ACHN (cell line): ENCODE results near the gene EXOC3L1.

Source experiments
- DNase-seq: peaks from one replicate; pipeline ENCODE4 v3.0.0-alpha.2; 2015
- in situ Hi-C: cut with HindIII; loops from 2 replicates; pipeline ENCODE4 v1.10.0; 2017; ENCODE audit warnings: low sequenced_read_pairs, low pct_ligation_motif_present, low pct_unique_long_range_greater_than_20kb

Gene EXOC3L1

DNA sequence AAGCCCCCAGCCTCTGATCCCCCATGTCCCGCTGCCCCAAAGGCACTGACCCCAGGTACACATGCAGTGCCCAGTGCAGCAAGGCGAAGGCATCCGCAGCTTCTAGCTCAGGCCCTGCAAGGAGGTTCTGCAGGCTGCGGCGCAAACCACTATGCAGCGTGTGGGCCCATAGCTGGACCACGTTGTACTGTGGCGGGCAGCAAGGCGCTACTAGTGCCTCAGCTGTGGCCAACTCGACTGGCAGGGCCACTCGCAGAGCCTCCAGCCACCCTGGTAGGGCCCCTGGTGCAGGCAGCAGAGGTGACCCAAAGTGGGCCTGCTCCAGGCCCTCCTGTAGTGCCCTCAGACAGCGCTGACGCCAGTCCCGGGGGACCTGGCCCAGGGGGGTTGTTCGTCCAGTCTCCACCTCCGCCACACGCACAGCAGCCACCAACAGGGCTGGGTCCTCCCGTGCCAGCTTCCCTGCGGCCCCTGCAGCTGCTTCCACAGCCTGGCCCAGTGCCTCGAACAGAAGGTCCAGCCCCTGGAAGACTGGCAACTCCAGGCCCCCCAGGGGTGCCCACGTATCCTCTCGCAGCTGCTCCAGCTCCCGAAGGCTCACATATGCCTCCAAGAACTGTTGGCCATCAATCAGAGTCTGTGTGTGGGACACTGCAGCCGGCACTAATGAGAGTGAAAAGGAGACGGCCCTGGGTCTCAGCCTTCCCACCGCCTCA is 2.6 kb downstream of the EXOC3L1 start:
- in situ Hi-C loops = no loop called here
- DNase-seq = no peak

DNA sequence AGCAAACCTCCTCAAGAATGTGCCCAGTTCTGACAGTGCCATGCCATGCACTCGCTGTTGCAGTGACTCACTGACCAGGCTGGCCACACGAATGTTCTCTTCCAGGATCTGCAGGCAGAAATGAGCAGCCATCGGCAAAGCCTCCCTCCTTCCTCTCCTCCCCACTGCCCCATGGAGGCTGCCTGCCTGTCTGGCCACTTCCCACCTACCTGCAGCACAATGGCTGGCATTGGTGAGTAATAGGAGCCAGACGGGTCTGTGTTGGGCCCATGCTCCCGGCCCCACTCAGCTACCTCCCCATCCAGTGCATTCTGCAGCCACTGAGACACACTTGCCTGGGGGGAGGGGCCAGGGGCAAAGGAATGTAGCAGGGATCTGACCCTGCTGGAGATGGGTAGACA is 3.4 kb downstream of the EXOC3L1 start:
- DNase-seq = peak; percentile 92
- in situ Hi-C loops = no loop called here

DNA sequence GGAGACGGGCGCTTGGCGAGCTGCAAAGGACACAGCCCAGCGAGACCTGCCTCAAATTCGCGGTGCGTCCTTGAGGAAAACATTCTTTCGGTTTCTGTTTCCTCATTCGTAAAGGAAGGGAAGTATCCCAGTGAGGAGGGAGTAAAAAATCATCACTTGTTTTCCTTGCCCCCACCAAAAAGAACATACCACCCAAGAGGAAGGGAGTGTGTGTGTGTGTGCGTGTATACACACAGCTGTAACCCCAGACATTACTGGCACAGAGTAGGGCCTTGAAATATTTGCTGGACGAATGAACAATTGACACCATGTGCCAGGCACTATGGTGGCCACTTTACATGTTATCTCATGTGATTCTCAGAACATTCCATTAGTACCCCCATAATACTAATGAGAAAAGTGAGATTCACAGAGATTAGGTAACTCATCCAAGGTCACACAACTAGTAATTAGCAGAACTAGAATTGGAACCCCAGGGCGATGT is 4.2 kb downstream of the EXOC3L1 start:
- in situ Hi-C loops = no loop called here
- no peak for DNase-seq

DNA sequence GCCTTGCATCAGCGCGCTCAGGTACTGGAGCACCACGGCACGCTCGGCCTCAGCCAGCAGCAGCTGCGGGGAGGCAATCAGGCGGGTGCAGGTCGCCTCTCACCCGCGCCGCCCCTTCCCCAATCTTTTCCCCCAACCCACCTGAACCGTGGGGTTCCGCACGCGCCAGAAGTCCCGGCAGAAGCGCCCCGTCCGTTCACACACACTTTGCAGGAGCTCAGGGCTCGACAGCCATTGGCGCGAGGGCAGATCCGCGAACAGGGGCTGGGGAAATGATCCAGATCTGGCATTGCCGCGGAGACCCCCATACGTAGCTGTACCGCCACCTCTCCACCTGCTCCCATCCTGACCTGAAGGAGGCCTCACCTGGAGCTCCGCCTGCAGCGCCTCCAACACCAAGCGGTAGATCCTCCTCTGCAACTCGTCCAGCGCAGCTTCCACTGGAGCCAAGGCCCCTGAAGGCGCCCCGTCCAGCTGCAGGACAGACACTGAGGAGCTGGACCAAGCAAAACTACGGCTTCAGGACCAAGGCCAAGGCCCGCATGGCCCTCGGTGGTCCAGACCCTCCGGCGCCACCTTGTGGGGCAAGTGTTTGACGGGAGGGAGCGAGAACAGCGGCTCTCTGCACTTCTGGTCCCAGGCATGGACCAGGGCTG is 4.8 kb downstream of the EXOC3L1 start:
- in situ Hi-C loops = no loop called here
- DNase-seq = peak; percentile 98

DNA sequence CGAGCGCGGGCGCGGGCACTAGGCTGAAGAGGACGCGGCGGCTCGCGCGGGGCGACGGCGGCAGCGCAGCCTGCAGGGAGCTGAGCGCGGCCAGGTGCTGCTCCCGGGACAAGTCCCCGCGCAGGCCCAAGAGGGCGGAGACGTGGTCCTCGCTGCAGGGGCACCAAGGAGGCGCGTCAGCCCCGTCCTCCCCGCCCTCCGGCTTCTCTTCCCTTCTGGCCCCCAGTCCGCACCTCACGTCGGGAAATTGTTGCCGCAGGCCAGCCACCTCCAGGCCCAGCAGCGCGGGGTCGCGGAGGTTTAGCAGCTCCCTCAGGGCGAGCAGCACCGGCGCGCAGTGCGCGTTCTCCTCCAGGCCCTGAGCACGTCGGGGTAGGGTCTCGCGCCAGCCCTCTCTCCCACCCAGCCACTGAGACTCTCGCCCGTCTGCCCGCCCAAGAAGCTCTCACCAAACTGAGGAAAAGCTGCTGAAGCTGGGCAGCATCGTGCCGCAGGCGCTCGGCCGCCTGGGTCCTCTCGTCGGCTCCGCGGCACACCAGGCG is 5.4 kb downstream of the EXOC3L1 start:
- DNase-seq = no peak
- in situ Hi-C loops = no loop called here

DNA sequence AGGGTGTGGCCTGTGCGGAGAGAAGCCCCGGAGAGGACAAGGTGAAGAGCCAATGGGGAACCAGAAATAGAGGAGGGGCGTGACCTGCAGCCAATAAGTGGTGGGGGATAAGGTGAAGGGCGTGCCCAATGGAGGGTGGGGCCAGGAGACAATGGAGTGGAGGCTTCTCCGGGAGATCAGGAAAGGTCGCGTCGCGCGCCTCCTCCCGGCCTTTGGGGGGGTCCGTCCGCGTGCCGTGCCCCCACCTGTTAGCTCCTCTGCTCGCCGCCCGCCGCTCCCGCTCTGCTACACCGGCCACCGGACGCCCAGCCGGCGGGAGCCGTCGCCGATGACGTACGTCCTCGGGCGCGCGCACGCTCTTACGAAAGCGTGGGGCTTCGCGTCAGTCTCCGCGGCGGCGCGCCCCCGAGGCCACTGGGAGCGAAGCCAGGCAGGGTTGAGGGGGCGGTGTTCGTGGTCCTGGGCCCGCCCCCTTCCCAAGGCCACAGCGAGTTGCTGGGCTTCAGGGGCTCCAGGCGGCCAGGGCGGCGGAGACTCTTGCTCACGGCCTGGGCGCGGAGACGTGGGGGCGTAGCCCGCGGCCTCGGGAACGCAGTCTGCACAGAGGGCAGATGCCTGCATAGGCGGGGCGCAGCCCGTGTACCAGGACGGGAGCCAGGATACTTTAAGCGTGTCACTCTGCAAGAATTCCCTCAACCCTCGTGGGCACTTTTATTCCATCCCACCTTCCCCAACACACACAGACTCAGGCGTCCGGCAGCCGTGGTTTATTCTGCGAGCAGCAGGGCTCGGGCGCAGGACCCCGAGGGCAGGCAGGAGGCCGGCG is 6.1 kb downstream of the EXOC3L1 start, which contains the start of gene MATCAP1:
Gene MATCAP1, minus strand, starts transcription at position 337 of the 826 bp plus-strand sequence. CDS start 3,353 bp downstream, outside the sequence.
- in situ Hi-C loops = no loop called here
- DNase-seq = peak; percentile 99

DNA sequence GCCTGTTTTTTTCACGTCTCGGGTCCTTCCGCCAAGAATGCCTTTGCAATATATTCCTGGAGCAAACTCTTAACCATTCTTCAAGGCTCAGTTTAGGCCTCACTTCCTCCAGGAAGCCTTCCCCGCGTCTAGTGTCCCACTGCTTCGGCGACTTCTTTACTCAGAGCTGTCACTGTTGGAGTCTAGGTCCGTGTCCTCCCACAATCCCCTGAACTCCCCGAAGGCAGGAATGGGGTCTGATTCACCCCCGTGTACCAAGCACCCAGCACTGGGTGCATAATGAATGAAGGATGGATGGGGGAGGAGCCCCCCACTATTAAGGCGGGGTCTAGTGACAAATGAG is 6.7 kb downstream of the EXOC3L1 start:
- in situ Hi-C loops = no loop called here
- DNase-seq = no peak

DNA sequence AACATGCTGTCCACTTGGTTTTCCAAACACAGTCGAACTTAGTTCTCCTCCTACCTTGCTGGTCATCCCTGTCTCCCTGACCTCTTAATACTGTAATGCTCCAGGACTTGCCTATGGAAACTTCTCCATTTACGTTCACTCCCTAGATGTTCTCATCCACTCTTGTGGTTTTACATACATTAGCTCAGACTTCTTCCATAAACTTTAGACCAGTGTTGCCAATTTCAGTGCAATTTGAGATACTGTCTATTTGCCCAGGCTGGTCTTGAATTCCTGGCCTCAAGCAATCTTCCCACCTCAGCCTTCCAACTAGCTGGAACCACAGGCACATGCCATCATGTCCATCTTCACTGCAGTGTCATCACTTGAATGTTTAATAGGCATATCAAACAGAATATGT is 7.6 kb downstream of the EXOC3L1 start:
- in situ Hi-C loops = no loop called here
- DNase-seq = no peak

DNA sequence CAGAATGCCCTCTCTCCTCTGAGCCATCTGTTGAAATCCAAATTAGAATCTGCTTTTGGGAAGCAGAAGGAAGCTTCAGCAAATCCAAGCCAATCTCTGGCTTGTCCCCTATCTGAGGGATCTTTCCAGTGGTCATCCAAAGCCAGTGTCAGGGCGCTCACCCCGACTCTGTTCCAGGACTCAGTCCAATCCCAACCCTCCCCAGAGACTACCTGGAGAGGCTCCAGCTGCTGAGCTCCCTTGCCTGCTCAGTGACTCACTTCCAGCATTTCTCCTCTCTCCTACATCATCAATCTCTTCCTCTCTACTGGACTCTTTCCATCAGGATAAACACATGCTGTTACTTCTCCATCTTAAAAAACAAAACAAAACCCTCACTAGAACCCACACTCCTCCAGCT is 8.6 kb downstream of the EXOC3L1 start:
- in situ Hi-C loops = no loop called here
- peak; percentile 57 for DNase-seq

DNA sequence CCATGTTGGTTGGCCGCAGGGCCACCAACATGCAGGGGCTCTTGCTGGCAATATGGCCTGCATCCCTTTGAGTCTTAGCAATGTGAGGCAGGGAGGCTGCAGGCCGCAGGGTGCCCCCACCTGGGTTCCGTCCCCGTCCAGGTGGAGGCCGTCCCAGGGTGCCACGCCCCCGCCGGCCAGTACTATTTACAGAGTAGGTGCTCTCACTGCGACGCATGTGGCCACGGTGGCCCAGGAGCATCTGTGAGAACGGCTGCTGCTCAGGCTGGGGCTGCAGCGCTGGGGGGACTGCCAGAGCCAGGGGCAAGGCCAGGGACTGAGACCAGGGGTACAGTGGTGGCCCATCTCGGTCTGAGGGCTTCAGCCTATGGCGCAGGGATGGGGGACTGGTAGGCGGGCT is 9.8 kb downstream of the EXOC3L1 start:
- no peak for DNase-seq
- in situ Hi-C loops = no loop called here

DNA sequence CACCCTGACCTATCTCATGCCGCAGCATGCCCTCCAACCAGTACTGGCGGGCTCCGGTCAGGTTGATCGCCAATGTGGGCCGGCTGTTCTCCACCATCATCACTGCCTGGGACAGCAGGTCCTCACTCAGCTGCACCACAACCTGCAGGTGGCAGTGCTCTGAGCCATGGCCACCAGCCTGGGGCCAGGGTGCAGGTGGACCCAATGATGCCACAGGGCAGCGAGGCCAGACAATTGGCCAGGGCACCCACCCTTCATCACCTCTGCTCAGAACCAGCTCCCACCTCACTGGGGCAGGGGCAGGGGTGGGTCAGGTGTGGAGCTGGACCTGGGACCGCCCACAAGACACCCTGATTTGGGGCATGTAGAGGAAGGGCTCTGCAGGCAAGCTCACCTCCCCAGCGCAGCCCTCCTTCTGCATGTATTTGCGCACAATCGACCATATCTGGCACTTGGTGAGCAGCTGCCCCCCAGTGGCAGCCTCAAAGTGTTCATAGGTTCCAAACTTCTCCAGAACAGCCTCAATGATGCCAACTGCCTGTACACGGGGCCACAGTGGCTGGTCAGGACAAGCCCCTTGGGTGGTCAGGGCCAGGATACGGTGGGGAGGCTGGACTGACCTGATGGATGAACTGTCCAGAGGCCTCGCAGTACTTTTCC is 10.4 kb downstream of the EXOC3L1 start:
- peak; percentile 53 for DNase-seq
- in situ Hi-C loops = no loop called here

DNA sequence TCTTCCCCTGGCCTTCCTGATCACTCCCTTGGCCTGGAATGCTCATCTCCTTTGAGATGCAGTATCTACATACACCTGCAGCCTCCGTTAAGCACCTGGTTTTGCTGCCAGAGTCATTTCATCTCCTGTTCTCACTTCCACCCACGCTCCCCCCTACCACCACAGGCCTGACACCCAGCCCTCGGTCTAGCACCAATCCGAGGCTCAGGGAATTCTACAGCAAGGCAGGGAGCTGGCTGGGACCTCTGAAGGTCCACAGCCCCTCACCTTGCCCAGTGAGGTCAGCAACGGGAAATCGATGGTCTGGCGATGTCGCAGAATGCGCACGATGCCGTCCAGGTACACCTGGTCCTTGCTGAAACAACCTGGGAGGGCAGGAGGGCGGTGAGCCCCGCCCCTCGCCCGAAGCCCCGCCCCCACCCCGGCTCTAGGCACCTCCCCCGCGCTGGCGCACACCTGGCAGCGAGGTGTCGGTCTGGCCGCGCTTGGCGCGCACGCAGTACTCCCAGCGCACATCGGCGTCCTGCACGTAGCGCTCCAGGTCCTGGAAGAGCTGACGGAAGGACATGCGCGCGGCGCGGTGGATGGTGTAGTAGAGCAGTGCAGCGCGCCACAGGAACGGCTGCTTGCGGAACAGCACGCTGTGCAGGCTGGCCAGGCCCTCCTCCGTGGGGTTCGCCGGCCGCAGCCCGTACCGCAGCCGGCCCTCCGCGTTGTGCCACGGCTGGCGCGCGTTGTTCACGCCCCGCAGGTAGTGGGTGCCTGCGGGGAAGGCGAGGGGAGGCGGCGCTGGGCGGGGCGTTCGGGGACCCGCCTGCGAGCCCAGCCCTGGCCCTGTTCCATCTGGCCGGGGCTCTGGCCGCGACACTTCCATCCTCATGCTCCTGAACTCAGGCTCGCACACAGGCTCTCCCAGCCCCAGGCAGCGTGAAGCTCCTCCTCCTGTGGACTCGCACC is 11.9 kb downstream of the EXOC3L1 start:
- peak; percentile 68 for DNase-seq
- in situ Hi-C loops = no loop called here

DNA sequence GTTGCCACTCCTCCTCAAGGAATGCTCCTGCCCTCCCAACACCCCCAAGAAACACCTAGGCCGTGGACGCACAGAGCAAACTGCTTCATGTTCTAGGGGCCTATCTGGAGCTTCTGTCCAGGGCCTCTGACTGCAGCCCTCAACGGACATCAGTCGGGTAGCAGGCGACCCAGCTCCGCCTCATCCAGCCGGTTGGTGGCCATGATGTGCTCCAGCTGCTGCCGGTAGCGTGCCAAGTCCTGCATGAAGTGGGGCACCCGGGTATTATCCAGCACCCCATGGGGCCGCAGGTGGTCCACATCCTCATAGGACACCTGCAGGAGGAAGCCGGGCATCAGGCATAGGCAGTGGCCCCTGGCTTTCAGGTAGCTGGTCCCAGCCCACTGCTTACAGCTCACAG is 13.3 kb downstream of the EXOC3L1 start:
- DNase-seq = no peak
- in situ Hi-C loops = no loop called here

DNA sequence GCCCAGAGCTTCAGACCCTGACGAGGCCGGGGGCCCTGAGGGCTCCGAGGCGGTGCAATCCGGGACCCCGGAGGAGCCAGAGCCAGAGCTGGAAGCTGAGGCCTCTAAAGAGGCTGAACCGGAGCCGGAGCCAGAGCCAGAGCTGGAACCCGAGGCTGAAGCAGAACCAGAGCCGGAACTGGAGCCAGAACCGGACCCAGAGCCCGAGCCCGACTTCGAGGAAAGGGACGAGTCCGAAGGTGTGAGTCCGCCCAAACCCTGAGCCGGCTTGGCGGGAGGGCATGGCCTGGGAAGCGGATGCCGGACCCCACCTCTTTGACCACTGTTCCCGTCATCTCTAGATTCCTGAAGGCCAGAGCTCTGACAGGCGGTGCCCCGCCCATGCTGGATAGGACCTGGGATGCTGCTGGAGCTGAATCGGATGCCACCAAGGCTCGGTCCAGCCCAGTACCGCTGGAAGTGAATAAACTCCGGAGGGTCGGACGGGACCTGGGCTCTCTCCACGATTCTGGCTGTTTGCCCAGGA is 15.2 kb downstream of the EXOC3L1 start:
- DNase-seq = no peak
- in situ Hi-C loops = no loop called here

DNA sequence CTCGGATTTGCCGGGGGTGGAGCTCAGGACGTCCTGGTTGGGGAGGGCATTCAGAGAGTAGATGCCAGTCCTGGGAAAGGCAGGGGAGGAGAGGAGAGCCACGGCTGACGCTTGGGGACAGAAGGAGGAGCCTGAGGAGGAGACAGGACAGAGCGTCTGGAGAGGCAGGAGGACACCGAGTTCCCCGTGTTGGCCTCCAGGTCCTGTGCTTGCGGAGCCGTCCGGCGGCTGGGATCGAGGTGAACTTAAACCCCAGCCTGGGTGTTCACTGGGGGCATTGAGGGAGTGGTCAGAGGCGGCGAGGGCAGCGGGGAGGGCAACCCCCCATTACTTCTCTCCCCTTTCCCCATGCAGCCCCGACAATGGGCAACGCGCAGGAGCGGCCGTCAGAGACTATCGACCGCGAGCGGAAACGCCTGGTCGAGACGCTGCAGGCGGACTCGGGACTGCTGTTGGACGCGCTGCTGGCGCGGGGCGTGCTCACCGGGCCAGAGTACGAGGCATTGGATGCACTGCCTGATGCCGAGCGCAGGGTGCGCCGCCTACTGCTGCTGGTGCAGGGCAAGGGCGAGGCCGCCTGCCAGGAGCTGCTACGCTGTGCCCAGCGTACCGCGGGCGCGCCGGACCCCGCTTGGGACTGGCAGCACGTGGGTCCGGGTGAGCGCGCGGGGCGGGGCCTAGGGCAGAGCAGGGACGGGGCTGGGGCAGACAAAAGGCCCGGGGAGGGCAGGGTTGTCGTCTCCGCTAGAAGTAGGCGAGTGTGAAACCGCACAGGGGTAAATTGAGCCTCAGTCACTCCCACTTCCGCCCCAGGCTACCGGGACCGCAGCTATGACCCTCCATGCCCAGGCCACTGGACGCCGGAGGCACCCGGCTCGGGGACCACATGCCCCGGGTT is 15.9 kb downstream of the EXOC3L1 start:
- peak; percentile 96 for DNase-seq

DNA sequence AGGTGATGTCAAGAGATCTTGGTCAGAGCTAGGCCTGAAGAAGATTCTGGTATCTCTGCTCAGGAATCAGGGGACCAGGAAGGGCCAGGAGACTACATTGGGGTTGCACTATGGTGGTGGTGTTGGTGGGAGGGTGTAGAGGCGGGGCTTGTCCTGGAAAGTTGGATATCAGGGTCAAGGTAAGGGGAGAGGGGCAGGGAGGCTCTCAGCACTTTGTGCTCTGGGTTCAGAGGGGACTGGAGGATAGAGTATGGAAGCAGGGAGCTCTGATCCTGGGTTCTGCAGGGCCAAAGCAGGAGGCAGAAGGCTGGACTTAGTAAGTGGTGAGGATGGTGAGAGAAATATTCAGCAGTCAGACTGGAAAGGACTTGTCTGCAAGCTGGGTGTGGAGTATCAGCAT is 16.6 kb downstream of the EXOC3L1 start:
- no peak for DNase-seq
- in situ Hi-C loops = no loop called here

More for the DNA sequence above, 15.9 kb downstream of the EXOC3L1 start:
- in situ Hi-C loops = no loop called here
